ENCODE data around the gene ZFP92. TPM values are rescaled to one million over a fixed set of nuclear protein-coding genes. Genes with fewer than 3 reads are reported as not detected.
"Not testable (repeated sequence)": the region's sequence is repeated elsewhere in the genome, so short reads cannot be mapped to it uniquely, and the experiment has no call there.

The ZFP92 gene
- total RNA-seq, 4 donors from 2014 or later, result 1.5 to 3.8 (median 2.0) TPM

DNA sequence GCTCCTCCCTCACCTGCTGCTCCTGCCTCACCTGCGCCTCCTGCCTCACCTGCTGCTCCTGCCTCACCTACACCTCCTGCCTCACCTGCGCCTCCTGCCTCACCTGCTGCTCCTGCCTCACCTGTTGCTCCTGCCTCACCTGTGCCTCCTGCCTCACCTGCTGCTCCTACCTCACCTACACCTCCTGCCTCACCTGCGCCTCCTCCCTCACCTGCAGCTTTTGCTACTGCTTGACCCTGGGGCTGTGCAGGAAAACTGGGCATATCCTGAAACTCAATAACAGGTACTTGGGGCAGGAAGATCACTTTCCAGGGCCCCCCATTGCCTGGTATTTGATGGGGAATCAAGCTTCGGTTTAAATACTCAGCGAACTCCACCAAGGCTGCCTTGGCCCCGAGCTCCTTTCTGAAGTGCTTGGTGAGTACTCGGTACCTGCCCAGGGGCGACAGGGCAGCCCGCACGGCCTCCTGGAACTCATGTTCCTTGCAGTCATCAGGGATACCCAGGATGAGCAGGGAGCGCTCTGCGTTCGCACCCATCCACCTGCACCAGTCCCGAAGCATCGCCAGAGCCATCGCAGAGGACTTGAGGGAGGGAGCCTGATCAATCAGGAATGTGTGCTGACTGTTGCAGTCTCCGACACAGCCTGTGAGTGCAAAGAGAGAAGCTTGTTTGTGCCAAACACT, 12.9 kb upstream of the ZFP92 start:
- H3K27me3 ChIP-seq, result peaks cover 12% of the 10 kb centered on the region
- WGBS, 2 donors (ENCODE audit: low coverage in 1 of 2), result 80 to 88% methylated on average over 1 to 2 of the region's 17 CpGs
- no peak for ATAC-seq

DNA sequence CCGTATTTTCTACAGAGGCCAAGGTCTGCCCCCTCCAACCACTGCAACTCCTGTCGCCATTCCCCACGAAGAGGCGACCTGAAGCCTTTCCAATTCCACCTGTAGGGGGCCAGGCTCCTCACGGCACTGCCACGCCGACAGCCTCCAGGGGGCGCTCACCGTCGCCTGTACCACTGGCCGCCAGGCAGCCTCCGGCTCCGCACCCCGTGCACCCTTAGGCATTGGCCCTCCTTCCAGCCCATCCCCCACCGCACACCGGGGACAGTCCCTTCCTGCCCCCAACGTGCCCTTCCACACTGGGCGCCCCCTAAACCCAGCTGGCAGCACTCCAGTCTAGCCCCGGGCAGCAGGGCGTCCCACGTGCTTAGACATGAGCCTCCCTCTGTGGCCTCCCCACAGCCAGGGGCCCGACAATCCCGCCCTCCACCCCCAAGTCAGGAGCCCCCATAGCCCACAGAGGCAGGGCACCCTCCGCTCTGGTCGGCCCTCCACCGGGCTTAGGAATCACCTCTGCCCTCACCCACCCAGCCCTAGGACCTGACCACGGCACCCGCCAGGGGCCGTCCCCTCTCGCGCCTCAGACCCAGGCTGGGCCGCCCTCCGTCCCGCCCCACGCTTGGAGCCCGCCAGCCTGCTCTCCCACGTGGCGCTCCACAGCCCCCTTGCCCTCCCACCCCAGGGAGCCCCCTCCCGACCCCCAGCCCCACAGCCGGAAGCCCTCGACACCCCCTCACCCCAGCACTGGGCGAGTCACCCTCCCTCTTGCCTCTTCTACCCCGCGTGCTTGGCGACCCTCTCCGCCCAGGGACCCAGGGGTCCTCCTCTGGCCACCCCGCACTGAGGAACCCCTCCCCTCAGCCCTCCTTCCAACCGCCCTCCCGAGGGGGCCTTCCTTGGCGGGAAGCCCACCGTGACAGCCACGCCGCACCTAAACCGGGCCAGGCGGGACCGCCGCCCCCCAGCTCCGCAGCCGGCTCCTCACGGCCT, 10.8 kb upstream of the ZFP92 start:
- Histone ChIP-seq H3K27ac (no peak overlapping the region), H3K4me1 (no peaks in the 10 kb centered on the region), H3K36me3 (no peaks in the 10 kb centered on the region), H3K9me3 (no peaks in the 10 kb centered on the region), H3K27me3 (peaks cover 12% of the 10 kb centered on the region), H3K4me3 (no peak overlapping the region)
- TF ChIP-seq POLR2A (IDR thresholded peaks at IDR 0.05), result no peak
- TF ChIP-seq, protein P1, sequence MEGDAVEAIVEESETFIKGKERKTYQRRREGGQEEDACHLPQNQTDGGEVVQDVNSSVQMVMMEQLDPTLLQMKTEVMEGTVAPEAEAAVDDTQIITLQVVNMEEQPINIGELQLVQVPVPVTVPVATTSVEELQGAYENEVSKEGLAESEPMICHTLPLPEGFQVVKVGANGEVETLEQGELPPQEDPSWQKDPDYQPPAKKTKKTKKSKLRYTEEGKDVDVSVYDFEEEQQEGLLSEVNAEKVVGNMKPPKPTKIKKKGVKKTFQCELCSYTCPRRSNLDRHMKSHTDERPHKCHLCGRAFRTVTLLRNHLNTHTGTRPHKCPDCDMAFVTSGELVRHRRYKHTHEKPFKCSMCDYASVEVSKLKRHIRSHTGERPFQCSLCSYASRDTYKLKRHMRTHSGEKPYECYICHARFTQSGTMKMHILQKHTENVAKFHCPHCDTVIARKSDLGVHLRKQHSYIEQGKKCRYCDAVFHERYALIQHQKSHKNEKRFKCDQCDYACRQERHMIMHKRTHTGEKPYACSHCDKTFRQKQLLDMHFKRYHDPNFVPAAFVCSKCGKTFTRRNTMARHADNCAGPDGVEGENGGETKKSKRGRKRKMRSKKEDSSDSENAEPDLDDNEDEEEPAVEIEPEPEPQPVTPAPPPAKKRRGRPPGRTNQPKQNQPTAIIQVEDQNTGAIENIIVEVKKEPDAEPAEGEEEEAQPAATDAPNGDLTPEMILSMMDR (IDR thresholded peaks at IDR 0.05), result peak in 3 of 4 experiments; percentile 38 to 57 (median 47)
- ATAC-seq, result peak; percentile 34
- WGBS, 2 donors (ENCODE audit: low coverage in 1 of 2), result 82% methylated on average over 11 of the region's 60 CpGs; no CpG with 5 or more reads in 1 of the 2 donors

More for the DNA sequence above, 12.9 kb upstream of the ZFP92 start:
- Histone ChIP-seq H3K9me3 (no peaks in the 10 kb centered on the region), H3K4me3 (no peak overlapping the region), H3K27ac (no peak overlapping the region), H3K4me1 (no peaks in the 10 kb centered on the region), H3K36me3 (no peaks in the 10 kb centered on the region)
- TF ChIP-seq, protein P1 (IDR thresholded peaks at IDR 0.05), result no peak
- TF ChIP-seq EP300 (IDR thresholded peaks at IDR 0.05) (no peak), POLR2AphosphoS5 (IDR thresholded peaks at IDR 0.05) (no peak), POLR2A (IDR thresholded peaks at IDR 0.05) (no peak)

DNA sequence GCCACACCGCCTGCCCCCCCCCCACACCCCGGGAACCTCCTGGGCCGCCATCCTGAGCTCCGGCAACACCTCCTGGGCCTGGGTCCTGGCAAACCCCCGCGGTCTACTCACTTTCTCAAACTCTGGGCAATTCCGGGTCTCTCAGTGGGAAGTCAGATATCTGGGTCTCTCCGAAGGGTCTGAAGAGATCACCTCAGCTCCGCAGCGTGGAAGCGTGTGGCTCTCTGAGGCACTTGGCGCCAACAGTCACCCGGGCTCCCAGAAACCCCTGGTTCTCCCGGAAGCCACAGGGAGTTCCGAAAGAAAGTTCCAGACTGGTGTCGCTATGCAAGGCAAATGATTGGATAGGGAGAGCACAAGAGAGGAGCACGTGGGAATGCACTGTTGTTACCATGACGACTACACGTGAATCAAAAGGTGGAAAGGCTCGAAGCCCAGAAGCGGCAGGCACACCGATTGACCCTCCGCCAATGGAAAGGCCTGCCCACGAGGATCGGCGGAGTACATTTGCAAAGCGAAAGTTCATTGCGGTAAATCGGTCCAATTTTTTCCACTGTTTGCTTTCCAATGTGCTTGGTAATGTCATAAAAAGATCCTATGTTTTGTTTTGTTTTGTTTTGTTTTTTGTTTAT, 10.0 kb upstream of the ZFP92 start, which contains the start of gene PNMA6E:
Gene PNMA6E (minus strand): TSS at position 218 of the 632 bp plus-strand sequence. CDS start 2,501 bp downstream, outside the sequence.
- no peak for ATAC-seq
- Histone ChIP-seq H3K27ac (no peak within 1 kb of the TSS), H3K9me3 (no peaks in the 10 kb centered on the region), H3K4me1 (no peaks in the 10 kb centered on the region), H3K27me3 (peaks cover 12% of the 10 kb centered on the region), H3K36me3 (no peaks in the 10 kb centered on the region), H3K4me3 (no peak within 1 kb of the TSS)
- WGBS, 2 donors (ENCODE audit: low coverage in 1 of 2), result 92 to 98% methylated on average over 2 to 7 of the region's 29 CpGs
- TF ChIP-seq, protein P1 (IDR thresholded peaks at IDR 0.05), result no peak
- no peak for TF ChIP-seq POLR2A (IDR thresholded peaks at IDR 0.05)
- TF ChIP-seq EP300 (IDR thresholded peaks at IDR 0.05), result no peak
- no peak for TF ChIP-seq POLR2AphosphoS5 (IDR thresholded peaks at IDR 0.05)

DNA sequence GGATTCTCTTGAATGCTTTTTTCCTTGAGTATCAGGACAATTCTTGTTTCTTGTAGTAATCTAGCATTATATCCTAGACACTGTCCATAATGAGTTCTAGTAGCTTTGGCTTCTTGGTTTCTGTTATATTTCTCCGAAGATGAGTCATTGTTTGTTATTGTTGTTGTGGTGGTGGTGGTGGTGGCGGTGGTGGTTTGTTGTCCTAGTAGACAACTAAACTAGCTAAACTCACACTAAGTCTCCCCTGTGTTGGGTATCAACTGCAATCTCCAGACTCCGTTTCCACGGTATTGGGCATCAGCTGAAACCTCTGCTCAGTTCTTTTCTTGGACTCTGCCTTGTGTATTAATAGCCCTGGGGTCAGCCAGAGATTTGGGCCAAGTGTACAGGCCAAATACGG, 6.9 kb upstream of the ZFP92 start:
- ATAC-seq, H3K4me3 ChIP-seq, H3K27ac ChIP-seq, H3K27me3 ChIP-seq, H3K4me1 ChIP-seq, H3K36me3 ChIP-seq, H3K9me3 ChIP-seq: not testable (repeated sequence)
- 56% methylated on average over 3 of the region's 5 CpGs; no CpG with 5 or more reads in 1 of the 2 donors for WGBS, 2 donors (ENCODE audit: low coverage in 1 of 2)

DNA sequence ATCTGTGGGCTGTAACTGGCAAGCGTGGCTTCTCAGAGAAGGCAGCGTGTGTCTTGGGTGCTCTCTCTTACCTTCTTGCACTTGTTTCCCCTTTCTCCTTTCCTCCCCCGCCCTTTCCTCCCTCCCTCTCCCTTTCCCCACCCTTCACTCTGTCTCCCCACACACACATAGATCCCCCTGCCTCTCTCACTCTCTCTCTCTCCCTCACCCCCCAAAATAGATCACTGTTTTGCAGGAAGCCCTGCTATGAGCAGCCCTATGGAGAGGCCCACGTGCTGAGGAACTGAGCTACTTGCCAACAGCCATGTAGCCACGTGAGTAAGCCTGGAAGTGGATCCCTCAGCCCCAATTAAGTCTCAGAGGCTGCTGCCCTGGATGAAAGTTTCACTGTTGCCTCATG, 5.8 kb upstream of the ZFP92 start:
- Histone ChIP-seq H3K27ac (no peak overlapping the region), H3K4me3 (no peak overlapping the region), H3K4me1 (no peaks in the 10 kb centered on the region), H3K36me3 (no peaks in the 10 kb centered on the region), H3K27me3 (no peaks in the 10 kb centered on the region), H3K9me3 (no peaks in the 10 kb centered on the region)
- TF ChIP-seq POLR2A (IDR thresholded peaks at IDR 0.05), result no peak
- TF ChIP-seq EP300 (IDR thresholded peaks at IDR 0.05), result no peak
- TF ChIP-seq POLR2AphosphoS5 (IDR thresholded peaks at IDR 0.05), result no peak
- TF ChIP-seq, protein P1 (IDR thresholded peaks at IDR 0.05), result no peak
- WGBS, 2 donors (ENCODE audit: low coverage in 1 of 2), result 40 to 76% methylated on average over 1 to 2 of the region's 5 CpGs
- ATAC-seq, result no peak

All from gastroesophageal sphincter (tissue), 4 donors.